ENCODE data around the gene DMRTA2.
"Not testable (repeated sequence)": the region's sequence is repeated elsewhere in the genome, so short reads cannot be mapped to it uniquely, and the experiment has no call there.

Gene DMRTA2

DNA sequence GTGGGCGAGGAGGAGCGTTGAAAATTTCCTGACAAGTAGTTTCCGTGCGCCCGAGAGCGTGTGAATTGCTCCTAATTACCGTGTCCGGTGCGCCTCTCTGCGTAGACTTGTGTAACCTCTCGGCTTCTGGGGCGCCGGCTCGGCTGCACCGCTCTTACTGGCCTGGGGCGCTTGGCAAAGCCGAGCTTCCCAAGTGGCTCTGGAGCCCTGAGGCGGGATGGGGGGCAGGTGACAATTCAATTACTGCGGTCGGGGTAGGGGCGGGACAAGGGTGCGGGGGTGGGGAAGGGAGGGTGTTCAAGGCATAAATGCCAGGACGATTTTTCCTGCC is 392 bp upstream of the DMRTA2 start:
- peak in 1 of 2 experiments; percentile 36 for DNase-seq

DNA sequence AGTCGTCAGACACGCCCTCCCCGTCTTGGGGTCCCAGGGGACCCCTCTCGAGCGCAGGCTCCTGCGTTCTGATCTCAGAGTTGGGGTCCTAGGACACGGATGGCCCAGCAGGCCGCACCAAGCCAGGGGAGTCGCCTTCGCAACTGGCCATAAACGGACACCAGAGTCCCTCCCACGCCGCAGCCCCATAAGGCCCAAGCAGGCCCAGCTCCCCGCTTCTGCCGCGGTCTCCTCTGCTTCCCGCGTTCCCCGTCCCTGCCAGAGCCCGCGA is 633 bp downstream of the DMRTA2 start:
- DNase-seq, result no peak

DNA sequence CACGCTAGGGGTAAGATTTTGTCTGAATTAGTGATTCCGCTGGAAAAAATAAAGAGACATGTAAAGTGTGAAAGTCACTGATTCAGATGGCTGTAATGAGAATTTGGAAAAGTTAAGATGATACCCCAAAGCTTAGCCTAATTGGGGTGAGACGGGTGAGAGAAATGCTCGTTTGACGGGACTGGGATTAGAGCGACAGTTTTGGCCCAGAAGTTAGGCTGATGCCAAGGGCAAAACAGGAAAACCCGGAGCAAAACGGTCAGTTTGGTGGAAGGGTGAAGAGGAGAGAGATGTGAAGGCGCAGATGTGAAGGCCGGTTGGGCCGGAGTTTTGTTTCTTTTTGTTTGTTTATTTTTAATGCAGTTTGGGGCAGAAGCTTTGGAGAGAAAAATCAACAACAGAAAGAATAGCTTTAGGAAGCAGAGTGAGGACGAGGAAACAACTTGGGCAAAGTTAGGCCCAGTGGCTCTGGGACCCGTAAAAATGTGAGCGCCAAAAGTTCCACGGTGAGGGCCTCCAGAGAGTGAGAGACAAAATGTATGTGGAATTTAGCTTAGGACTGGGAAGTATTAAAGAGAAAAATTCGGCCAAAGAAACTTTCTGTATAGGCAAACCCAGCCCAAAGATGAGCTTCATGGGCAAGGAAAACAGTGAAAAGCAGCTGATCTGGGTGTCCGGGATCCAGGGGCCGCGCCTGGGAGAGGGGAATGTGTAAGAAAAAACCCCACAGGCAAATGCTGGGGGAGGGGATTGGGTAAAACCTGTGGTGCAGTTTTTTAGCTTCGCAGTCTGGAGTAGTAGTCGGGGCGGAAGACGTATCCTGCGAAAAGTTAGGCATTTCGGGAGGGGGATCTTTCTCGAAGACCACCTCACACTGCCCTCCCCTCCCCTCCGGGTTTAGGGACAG is 1.2 kb downstream of the DMRTA2 start:
- no peak for DNase-seq

DNA sequence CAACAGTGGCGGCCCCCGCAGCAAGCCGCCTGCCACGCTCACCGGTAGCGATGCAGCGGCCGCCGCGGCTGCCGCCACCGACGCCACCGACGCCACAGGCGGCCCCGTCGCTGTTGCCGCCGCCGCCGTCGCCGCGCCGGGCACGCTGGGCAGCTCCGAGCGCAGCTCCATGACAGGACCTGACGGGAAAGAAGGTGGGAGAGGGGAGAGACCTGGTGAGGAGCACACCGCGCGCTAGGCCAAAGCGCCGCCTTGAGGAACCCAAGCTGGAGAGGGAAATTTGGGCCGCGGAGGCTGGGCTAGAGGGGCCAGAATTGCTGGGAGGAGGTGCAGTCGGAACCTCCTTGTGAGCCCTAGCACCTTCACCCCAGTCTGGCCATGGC is 1.9 kb downstream of the DMRTA2 start:
- no peak for DNase-seq

DNA sequence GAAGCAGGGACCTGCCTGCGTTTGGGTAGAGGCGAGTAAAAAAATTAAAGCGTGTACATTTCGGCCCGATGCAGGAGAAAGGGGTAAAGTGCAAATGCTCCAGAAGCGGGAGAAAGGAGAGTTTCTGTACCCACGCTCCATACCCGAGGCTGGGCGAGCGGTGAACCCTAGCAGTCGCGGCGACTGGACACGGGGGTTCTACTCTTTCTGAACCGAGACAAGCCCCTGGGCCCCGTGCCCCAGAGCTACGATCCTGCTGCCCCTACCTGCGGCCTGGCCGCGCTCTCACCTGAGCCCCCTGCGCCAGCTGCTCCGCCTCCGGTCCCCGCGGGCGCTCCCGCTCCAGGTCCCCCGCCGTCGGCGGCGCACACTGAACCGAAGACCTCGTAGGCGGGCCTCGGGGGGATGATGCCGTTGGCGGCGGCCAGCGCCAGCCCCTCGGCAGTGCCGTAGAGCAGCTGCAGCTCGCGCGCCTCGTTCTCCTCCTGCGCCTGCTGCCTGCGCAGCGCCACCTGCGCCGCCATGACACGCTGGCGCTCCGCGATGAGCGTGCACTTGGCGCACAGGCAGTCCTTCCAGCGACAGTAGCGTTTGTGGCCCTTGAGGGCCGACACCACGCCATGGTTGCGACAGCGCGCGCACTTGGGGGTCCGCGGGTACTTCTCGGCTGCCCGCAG is 2.4 kb downstream of the DMRTA2 start:
- DNase-seq, result no peak

DNA sequence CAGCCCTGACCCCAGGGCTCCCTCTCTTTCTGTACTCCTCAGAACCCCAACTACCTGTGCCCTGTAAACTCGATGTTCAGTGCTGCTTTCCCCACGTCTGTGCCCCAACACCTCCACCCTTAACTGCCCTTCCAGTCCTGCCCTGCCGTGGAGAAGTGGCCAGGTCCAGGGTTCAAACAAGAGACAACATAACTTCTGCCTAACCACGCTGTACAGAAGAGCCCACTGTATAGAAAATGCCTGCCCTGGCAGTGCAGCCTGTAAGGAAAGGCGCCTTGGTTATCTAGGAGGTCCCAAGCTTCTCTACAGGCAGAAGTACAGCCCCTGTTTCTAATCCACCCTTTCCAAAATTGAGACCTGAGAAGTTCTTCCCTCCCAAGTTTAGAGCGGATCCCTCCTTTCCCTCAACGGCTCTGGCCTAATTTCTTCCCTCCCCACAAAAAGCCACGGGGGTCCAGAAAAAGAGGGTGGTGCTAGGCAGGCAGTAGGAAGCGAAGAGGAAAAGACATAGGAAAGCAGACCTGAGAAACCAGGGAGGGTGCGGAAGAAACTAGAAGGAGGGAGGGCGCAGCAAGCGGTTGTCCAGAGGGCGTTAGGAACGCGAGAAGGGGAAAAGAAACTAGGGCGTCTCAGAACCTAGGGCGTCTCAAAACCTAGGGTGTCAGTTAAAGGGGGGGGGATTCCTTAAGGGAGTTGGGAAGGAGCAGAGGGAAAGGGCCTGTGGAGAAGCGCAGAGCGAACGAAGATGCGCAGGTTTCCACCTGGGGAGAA is 3.2 kb downstream of the DMRTA2 start:
- DNase-seq, result no peak

DNA sequence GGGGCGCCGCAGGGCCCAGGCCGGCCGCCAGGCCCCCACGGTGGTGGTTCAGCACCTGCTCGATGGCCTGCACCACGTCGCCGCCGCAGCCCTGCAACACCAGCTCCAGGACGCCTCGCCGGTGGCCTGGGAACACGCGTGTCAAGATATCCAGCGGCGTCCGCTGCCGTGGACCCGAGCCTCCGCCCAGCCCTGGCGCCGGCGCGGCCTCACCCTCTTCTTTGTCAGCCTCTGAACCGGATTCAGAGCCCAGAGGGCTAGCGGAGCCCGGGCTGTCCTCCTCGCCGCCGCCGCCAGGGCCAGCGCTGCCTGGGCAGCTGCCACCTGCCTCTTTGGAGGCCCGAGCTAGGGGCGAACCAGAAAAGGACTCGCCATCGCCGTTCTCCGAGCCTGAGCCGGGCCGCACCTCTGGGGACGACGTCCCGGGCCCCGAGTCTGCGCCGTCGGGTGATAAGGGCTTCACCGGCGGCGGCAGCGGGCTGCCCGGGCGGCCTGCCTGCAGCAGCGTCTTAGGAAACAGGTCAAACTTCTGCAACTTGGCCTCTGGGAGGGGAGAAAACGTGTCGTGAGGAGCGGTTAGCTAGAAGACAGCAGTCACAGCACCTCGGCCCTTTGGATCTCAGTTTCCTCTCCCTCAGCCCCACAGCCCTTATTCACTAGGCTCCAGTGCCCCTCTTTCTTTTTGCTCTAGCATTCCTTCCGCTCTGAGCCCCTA is 3.9 kb downstream of the DMRTA2 start:
- DNase-seq, result no peak

DNA sequence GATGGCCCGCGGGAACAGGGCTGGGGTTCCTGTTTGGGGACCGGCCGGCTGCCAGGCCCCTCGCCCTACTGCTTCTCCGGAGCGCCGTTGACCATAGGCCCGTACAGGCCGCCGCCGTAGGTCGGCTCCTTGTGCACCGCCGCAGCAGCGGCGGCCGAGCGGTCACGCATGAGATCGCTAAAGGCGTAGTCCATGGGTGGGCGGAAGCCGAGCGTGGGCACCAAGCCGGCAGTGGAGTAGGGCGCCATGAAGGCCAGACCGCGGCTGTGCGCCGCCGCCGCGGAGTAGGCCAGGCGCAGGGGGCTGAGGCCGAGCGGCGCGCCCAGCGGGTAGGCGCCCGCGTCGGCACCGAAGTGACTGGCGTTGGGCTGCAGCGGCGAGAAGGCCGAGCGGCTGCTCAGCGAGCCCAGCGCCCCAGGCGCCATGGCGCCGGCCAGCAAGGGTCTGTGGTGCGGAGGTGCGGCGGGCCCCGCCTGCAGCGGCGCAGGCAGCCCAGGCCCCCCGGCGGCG is 4.6 kb downstream of the DMRTA2 start:
- no peak for DNase-seq

DNA sequence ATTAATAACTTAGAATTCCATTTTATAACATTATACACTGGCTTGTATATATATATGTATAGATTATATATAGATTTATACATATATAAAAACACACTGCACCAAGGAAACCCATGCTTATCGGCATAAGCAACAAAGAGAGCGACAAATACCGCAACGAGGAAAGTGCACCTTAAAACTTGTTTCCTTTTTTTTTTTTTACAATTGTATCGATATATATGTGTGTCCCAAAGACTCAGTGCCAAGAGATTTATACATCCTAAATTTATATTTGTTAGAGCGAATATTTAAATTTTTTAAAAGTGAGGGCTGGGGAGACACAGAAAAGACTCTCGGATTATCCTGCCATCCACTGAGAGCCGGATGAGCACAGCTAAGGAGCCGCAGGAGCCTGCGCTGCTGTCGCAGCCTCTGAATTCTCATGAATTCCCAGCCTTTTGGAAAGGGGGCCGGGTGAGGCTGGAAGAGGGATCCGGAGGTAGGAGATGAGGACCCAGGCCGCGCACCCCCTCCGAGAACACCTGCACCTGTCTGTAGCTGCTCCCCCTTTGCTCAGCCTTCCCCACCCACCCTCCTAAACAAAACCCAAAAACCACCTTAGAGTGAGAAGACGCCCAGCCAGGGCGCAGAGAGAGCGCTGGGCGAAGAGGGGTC is 5.2 kb downstream of the DMRTA2 start:
- DNase-seq, result no peak

DNA sequence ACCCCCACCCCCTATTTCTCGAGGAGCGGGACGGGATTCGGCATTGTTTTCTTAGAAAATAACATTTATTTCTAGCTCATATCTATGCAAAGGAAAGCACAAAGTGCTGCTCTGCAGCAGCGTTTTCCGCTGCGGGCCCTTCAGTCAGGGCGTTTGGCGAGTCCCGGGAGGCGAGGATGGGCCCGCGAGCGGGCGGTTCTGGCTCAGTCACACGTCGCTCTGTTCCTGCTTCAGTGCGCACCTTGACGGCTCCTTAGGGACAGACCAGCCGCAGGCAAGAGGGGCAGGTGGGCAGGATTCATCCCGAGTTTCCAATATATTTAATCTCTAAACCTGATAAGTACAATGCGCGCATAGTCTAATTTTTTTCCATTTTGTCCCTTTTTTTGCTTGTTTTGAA is 5.7 kb downstream of the DMRTA2 start:
- DNase-seq, result no peak

DNA sequence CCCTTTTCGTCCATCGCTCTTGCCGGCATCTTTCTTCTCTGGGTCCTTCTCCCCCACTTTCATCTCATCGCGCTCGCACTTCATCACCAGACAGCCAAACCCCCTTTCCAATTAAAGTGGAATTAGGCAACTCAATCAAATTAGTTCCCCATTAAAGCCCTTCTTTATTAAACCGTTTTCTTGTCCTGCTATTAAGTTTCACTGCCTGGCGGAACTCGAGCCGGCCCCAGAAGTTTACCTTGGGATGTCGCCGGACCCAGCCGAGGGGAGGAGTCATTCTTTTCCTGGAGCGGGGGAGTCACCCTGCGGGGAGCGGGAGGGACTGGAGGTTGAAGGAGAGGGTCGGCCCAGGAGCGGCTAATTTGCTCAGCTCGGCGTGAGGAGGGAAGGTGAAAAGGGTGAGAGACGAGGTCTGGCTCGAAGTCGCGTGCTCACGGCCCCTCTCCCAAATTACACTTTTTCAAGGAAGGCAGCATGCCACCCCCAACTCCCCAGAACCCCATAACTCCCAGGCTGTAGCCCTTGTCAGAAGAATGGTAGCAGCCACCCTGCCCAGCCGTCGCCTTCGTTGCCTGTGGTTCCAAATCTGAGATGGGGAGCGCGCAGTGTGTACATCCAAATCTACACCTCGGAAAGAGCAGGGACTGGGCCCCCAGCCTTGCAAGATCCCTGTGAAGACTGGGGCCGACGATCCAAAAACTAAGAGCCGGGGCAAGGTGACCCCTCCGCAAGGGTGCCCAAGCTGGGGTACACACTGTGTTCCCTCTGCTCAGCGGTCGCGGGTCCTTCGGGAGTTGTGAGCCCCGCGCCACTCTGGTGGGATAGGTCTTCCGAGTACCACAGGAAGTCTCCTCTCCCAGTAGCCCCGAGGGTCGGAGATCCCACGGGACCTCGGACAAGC is 6.4 kb downstream of the DMRTA2 start:
- no peak for DNase-seq

DNA sequence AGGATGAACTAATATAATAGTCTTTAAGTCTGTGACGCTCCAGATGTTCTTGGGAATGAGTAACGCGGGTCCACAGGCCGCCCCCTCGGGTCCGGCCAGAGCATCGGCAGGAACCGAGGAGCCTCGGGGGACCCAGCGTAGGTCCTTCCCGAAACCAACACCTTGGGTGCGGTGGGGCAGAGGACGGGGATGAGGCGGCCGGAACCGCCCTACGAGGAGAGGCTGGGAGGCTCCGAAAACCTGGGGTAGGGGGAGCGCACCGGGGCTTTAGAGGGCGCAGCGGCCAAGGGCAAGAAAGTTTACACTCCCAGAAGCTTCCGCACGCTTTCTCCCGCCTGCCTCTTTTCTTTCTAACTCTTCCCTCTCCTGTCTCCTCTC is 7.1 kb downstream of the DMRTA2 start:
- DNase-seq, result no peak

DNA sequence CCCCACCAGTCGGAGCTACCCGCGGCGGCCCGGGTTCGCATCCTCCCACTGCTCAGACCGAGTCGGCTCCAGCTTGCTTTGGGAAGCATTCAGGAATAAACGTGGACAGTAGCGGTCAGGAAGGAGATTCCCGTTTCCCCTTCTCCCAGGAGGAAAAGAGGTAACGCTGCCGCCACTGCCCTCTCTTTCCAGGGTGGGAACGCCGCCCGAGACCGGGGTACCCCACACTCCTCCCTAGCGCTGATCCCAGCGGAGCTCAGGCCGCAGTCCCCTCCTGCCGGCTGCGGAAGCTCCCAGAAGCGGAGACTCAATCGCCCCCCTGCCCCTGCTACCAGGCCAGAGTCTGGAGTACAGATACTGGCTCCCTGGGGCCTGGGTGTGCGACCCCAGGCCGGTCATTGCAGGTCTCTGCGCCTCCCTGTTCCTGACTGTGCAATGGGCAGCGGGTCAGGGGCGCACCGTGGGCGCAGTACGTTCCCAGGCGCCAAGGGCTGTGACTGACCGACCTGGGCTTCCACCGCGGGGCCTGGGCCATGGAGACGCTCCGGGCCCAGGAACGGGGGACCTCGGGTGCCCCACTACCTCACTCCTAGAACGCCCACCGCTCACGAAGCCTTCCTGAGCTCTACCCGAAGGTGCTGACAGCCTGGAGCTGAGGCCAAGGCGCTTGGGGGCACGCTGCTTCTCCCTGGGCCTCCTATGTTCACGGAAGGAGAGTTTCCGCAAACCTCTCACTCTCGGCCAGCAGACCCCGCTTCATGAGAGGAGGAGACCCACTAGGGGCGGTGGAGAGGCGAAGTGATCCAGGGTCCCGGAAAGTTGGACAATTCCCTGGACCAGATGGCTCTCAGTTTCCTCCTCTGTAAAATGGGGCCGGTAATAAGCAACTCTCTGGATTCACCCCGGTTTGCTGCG is 7.8 kb downstream of the DMRTA2 start:
- DNase-seq, result no peak

DNA sequence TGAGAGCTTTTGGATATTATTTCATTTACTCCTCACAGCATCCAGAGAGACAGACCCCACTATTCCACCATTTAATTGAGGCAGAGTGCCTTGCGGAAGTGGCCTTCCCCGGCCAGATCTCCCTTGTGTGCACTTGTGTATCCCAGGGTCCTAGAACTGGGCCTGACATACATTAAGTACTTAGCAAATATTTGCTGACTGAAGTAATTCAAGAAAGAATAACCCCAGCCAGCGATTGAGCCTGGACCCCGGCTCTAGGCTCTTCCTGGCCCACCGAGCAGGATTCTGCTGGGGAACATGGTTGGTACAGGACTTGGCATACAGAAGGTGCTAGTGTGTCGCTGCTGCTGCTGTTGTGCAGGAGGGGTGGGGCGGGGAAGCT is 8.4 kb downstream of the DMRTA2 start:
- no peak for DNase-seq

DNA sequence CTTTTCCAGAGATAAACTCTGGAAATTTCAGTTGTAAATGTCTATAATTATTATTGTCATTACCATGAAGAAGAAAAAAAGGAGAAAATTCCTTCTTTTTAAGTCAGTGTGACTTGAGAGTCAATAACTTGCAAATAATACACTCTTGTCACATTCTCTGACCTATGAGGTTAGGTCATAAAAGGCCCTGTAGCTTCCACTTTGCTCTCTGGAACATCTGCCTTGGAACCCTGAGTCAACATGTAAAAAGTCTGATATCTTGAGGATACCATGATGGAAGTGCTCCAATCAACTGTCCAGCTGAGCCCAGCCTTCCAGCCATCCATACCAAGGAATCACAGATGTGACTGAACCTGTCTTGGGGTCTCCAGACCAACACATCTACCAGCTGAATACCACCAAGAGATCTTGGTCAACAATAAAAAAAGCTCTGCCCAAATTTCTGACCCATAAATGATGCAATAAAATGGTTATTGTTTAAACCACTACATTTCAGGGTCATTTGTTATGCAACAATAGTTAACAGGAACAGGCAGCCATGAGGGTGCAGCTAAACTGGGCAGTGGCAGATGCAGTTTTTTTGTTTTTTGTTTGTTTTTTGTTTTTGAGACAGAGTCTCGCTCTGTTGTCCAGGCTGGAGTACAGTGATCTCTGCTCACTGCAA is 10.3 kb downstream of the DMRTA2 start:
- DNase-seq, result no peak

DNA sequence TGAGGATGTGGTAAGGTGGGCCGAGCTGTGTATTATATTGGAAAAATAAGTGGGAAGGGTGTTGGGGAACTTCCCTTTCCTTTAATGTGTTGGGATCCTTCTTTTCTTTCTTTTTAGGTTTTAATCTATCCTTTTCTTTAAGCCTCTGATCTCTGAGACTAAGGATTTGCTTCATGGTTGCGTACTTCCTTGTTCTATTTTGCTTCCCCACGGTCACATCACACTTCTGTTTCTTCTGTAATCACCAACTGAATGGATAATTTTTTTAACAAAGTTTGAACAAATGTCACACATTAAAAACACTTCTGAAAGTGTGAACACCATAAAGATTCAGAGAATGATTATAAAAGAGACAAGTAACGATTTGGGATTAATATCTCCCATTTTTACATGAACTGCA is 17.4 kb downstream of the DMRTA2 start:
- DNase-seq, result no peak

DNA sequence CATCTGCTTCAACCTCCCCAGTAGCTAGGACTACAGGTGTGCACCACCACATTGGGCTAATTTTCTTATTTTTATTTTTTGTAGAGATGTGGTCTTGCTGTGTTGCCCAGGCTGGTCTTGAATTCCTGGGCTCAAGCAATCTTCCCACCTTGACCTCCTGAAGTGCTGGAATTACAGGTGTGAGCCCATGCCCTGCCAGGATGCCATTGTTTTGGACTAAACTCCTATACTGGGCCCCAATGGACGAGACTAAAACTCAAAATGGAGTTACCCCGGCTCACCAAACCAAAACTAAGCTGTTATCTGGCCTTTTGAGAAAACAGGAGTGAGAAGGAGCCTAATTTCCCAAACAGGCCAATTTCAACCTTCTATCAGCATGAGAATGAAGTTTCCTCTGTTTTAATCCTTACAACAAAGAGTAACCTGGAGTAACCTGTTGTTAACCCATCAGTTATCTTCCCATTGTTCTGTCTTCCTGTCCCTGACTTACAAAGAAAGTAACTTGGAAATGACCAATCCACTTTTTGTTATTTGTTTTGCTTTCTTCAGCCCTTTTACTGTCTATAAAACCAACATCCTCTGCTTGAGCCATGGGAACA is 29.6 kb downstream of the DMRTA2 start:
- no peak for DNase-seq

DNA sequence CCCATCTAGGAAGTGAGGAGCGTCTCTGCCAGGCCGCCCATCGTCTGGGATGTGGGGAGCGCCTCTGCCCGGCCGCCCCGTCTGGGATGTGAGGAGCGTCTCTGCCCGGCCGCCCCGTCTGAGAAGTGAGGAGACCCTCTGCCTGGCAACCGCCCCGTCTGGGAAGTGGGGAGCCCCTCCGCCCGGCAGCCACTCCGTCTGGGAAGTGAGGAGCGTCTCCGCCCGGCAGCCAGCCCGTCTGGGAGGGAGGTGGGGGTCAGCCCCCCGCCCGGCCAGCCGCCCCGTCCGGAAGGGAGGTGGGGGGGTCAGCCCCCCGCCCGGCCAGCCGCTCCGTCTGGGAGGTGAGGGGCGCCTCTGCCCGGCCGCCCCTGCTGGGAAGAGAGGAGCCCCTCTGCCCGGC is 41.7 kb downstream of the DMRTA2 start:
- not testable (repeated sequence) for DNase-seq

DNA sequence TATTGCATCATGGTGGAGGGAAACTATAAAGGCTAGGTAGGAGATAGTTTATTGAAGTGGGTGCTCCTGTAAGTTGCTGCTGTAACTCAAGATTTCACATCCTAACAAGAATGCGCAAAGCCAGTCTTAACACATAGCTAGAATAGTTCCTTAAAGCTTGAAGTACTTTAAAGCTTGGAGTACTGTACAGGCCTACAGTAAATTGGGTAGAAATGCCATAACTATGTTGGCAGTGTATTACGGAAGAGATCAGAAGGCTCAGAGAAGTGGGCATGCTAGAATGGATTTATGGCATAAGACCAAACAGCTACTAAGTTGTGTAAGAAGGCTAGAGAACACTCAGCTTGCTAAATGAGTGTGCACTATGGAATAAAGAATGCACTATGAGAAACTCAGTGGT is 44.5 kb downstream of the DMRTA2 start:
- no peak for DNase-seq

DNA sequence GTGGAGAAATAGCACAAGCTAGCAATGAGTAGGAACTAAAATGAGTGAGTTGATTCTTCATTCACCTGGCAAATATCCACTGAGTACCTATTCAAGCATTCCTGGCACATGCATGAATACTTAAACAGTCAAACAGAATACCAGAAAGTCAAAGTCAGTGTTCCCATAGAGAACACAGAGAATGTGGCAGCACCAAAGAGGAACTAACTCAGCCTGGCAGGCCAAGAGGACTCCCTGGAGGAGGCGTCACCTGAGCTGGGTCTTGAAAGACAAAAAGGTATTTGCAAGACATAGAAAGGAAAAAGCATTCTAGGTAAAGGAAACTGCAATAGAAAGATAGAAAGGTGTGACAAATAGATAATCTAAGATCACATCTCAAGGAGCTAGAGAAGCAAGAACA is 49.7 kb downstream of the DMRTA2 start:
- no peak for DNase-seq
